NCI-H1092 (cell line): Measurements from ENCODE around the gene ZNF775.

Experiments used
- DNase-seq: peaks from one replicate; lab custom pipeline; 2025; lab: John Stamatoyannopoulos, UW

The ZNF775 gene

GRCh38 chr7:150401424-150401790, 22.3 kb downstream of the ZNF775 start:
- DNase-seq, result no peak

- DNase-seq, result no peak
These were observed 22.9 kb downstream of the ZNF775 start for GRCh38 chr7:150401861-150402631.

GRCh38 chr7:150402671-150403321, 23.7 kb downstream of the ZNF775 start:
- DNase-seq, result no peak

GRCh38 chr7:150403376-150404171, 24.4 kb downstream of the ZNF775 start:
- DNase-seq, result no peak

- no peak for DNase-seq
These were observed 25.2 kb downstream of the ZNF775 start for GRCh38 chr7:150404172-150404804.

GRCh38 chr7:150404805-150405583, 25.9 kb downstream of the ZNF775 start:
- DNase-seq, result peak; percentile 72

GRCh38 chr7:150405584-150406311, 26.6 kb downstream of the ZNF775 start:
- DNase-seq, result no peak

- no peak for DNase-seq
These were observed 27.1 kb downstream of the ZNF775 start for GRCh38 chr7:150406312-150406566.

GRCh38 chr7:150406567-150407421, 27.7 kb downstream of the ZNF775 start:
- no peak for DNase-seq

GRCh38 chr7:150407588-150408392, 28.7 kb downstream of the ZNF775 start:
- DNase-seq, result no peak

GRCh38 chr7:150408393-150409299, 29.5 kb downstream of the ZNF775 start:
- no peak for DNase-seq

GRCh38 chr7:150409300-150410030, 30.3 kb downstream of the ZNF775 start:
- no peak for DNase-seq

- no peak for DNase-seq
These were observed 31.0 kb downstream of the ZNF775 start for GRCh38 chr7:150410131-150410530.

- no peak for DNase-seq
These were observed 31.7 kb downstream of the ZNF775 start for GRCh38 chr7:150410680-150411346.

GRCh38 chr7:150411606-150412005, 32.5 kb downstream of the ZNF775 start:
- no peak for DNase-seq

- DNase-seq, result no peak
These were observed 32.9 kb downstream of the ZNF775 start for GRCh38 chr7:150412016-150412415.
